Coronary artery (tissue), 2 donors: ENCODE data around the gene PIP4K2A.
A peak's percentile ranks its signal among the peaks of the same experiment; 100 is the strongest.

ENCODE experiments used
- DNase-seq: peaks from one replicate; pipeline ENCODE4 v3.0.0-alpha.2; 2017; ENCODE audit warnings: low spot score
- H3K27ac ChIP-seq, 2 donors: fragments of 200-600 bp; sonication (generic); one replicate each; pipeline ENCODE4 v1.5.1; 2016 to 2019
- H3K4me3 ChIP-seq: fragments of 200-600 bp; sonication (generic); 2 replicates; pipeline ENCODE4 v1.5.1; 2016; ENCODE audit warnings: mild to moderate bottlenecking, moderate library complexity
- TF ChIP-seq, protein P1 (sequence below): fragments of 200-600 bp; sonication (generic); IDR thresholded peaks from one replicate; pipeline ENCODE4 v1.5.1; 2019; ENCODE audit warnings: antibody characterized with exemption

PIP4K2A gene

DNA sequence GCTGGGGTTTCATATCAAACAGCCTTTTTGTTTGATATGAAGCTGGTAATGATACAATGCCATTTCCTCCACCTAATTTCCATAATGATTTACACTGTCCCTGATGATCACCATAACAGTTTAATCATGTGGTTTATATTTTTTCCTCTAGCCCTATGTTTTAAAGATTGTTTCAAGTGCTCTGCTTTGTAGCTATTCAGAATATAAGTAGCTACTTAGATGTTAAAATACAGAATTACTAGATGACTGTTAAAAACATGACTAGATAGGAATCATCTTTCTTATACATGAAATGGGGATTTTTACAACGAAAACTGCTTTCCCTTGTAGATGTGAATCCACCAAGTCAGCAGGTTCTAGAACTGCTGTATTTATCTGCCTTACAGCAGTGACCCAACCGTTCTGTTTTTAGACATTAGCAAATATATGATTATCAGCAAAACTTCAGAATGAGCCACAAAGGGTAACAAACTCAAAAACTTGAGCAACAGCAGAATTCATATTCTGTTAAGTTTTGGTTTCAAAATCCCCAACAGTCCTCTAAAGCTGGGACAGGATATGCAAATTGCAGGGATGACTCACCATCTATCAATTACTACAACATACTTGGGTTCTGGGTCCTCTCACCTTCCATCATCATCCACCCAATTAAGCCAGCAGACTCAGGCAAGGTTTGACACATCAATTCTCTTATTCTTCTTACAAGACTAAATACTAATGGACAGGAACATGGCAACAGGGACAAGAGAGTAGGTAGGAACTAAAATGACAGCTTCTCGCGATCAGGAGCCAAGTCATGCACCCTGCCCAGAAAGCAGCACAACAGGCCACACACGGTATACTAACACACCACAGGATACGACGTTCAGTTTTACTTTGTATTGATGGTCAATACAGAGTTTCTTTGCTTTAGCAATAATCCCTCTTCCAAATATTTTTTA, 83.9 kb downstream of the PIP4K2A start:
- no peak overlapping the region for H3K4me3 ChIP-seq
- peak overlapping the region; percentile 25 to 67 for H3K27ac ChIP-seq
- TF ChIP-seq, protein P1, sequence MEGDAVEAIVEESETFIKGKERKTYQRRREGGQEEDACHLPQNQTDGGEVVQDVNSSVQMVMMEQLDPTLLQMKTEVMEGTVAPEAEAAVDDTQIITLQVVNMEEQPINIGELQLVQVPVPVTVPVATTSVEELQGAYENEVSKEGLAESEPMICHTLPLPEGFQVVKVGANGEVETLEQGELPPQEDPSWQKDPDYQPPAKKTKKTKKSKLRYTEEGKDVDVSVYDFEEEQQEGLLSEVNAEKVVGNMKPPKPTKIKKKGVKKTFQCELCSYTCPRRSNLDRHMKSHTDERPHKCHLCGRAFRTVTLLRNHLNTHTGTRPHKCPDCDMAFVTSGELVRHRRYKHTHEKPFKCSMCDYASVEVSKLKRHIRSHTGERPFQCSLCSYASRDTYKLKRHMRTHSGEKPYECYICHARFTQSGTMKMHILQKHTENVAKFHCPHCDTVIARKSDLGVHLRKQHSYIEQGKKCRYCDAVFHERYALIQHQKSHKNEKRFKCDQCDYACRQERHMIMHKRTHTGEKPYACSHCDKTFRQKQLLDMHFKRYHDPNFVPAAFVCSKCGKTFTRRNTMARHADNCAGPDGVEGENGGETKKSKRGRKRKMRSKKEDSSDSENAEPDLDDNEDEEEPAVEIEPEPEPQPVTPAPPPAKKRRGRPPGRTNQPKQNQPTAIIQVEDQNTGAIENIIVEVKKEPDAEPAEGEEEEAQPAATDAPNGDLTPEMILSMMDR = no peak
- DNase-seq = no peak

DNA sequence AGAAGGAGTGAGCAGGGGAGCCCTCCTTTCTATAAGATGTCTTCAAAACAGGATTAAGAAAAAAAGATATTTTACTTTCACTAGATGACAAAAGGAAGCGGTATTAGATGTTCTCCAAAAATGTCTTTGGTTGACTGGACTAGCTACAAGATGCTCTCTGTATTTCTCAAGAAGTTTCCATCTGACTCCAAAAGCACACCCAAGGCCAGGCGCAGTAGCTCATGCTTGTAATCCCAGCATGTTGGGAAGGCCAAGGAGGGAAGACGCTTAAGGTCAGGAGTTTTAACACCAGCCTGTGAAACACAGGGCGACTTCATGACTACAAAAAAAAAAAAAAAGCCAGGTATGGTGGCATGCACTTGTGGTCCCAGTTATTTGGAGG, 84.5 kb downstream of the PIP4K2A start:
- DNase-seq = no peak
- TF ChIP-seq, protein P1 = no peak
- Histone ChIP-seq H3K27ac (peak overlapping the region in 1 of 2 donors; percentile 67), H3K4me3 (no peak overlapping the region)

DNA sequence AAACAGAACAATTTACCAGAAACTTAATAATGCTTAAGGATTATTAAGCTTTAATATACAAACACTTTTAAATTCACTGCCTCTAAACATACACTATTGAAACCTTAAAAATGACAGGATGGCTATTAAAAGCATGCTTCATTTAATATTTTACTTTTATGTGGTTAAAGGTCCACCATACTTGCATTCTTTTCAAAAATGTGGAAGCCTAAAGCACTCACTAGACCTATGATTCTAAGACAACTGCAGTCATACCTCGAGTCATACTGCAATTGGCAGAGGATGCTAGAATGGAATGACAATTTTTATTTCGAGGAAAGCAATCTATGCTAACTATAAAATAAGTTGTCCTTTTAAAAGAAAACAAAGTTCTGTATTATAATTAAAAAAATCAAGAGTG, 85.3 kb downstream of the PIP4K2A start:
- TF ChIP-seq, protein P1 = no peak
- Histone ChIP-seq H3K4me3 (no peak overlapping the region), H3K27ac (no peak overlapping the region)
- DNase-seq = no peak

DNA sequence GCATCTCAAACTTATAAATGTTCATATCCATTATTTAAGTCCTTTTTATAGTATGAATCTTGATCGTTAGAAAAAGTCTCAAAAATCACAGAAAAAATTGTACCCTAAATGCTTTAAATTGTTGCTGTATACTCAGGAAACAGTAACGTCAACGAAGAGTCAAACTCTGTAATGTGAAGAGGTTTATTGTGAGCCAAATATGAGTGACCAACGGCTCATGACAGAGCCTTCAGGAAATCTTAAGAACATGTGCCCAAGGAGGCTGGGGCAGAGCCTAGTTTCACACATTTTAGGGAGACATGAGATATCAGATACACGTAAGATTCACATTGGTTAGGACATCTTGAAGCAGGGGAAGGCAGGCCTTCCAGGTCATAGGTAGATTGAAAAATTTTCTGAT, 86.1 kb downstream of the PIP4K2A start:
- Histone ChIP-seq H3K27ac (no peak overlapping the region), H3K4me3 (no peak overlapping the region)
- DNase-seq = no peak
- TF ChIP-seq, protein P1 = no peak

DNA sequence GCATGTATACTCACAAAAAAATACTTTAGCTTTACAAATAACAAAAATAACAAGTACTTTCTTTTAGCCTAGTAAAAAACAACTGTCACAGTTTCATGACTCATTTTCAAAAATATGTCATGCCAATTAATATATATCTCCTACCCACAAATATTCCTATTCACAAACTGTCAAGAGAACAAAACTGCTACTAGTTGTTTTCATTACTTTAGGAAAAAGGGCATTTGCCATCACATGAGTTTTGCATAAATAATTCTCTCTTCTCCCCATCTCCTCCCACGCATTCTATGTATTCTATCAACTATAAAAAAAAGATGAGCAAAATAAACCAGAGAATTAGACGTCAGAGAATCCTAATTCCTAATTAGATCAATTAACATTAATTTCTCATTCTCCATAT, 87.6 kb downstream of the PIP4K2A start:
- no peak overlapping the region for H3K4me3 ChIP-seq
- TF ChIP-seq, protein P1 = no peak

DNA sequence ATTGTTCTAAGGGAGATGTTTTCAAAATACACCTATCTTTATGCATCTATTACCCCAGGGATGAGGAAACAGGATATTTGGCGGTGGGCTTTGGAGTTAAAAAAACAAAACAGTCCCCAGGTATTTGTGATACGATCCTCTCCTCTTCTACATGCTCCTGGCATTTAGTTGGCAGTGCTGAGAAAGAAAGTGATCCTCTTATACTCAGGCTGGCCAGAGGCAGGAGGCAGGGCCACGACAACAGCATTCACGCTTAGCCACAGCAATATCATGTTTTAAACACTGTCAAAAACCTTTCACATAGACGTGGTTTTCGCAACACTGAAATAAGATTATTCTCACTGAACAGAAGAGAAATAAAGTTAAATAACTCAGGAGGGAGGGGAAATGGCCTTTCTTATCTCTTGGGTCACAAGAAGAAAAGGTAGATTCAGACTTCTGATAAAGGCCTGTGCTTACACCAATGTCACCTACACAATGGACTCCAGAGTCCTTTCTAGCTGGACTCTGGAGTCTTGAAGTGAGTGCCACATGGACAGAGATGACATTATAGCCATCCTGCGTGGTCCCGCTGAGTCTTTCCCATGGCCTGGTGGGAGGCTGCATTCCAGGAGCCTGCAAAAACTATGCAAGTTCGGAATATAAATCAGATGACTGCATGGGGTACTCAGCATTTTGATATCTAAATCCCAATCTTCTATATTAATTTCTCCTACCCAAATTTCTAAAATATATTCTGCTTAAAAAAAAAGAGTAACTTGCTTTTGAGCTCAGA, 88.7 kb downstream of the PIP4K2A start:
- Histone ChIP-seq H3K27ac (no peak overlapping the region), H3K4me3 (no peak overlapping the region)
- DNase-seq = no peak
- TF ChIP-seq, protein P1 = no peak

More for the DNA sequence above, 87.6 kb downstream of the PIP4K2A start:
- no peak overlapping the region for H3K27ac ChIP-seq
- no peak for DNase-seq
